ENCODE data around the gene CSGALNACT2.

The CSGALNACT2 gene

GRCh38 chr10:43120929-43121314, 17.3 kb upstream of the CSGALNACT2 start:
- no peaks in the 10 kb centered on the region for H3K4me1 ChIP-seq (ENCODE audit: insufficient read depth, low read length)
- no peak overlapping the region for H3K9ac ChIP-seq (ENCODE audit: low read depth, low read length)
- H3K27ac ChIP-seq (ENCODE audit: low read length) = no peak overlapping the region
- H3K27me3 ChIP-seq (ENCODE audit: insufficient read depth, low read length) = no peaks in the 10 kb centered on the region
- no peaks in the 10 kb centered on the region for H3K9me3 ChIP-seq (ENCODE audit: insufficient read depth, low read depth, low read length)
- no peak overlapping the region for H3K4me3 ChIP-seq (ENCODE audit: low read length)
- no peaks in the 10 kb centered on the region for H3K36me3 ChIP-seq (ENCODE audit: insufficient read depth, low read depth, low read length)

- no peaks in the 10 kb centered on the region for H3K27me3 ChIP-seq (ENCODE audit: insufficient read depth, low read length)
- H3K4me1 ChIP-seq (ENCODE audit: insufficient read depth, low read length) = no peaks in the 10 kb centered on the region
- H3K9me3 ChIP-seq (ENCODE audit: insufficient read depth, low read depth, low read length) = no peaks in the 10 kb centered on the region
- no peaks in the 10 kb centered on the region for H3K36me3 ChIP-seq (ENCODE audit: insufficient read depth, low read depth, low read length)
- H3K9ac ChIP-seq (ENCODE audit: low read depth, low read length) = no peak overlapping the region
- no peak overlapping the region for H3K27ac ChIP-seq (ENCODE audit: low read length)
- H3K4me3 ChIP-seq (ENCODE audit: low read length) = no peak overlapping the region
Measured at GRCh38 chr10:43121444-43121843, 16.8 kb upstream of the CSGALNACT2 start.

GRCh38 chr10:43122096-43122495, 16.1 kb upstream of the CSGALNACT2 start:
- H3K27me3 ChIP-seq (ENCODE audit: insufficient read depth, low read length) = no peaks in the 10 kb centered on the region
- H3K9ac ChIP-seq (ENCODE audit: low read depth, low read length) = no peak overlapping the region
- no peak overlapping the region for H3K27ac ChIP-seq (ENCODE audit: low read length)
- no peaks in the 10 kb centered on the region for H3K4me1 ChIP-seq (ENCODE audit: insufficient read depth, low read length)
- no peaks in the 10 kb centered on the region for H3K9me3 ChIP-seq (ENCODE audit: insufficient read depth, low read depth, low read length)
- no peak overlapping the region for H3K4me3 ChIP-seq (ENCODE audit: low read length)
- H3K36me3 ChIP-seq (ENCODE audit: insufficient read depth, low read depth, low read length) = no peaks in the 10 kb centered on the region

GRCh38 chr10:43122826-43123225, 15.4 kb upstream of the CSGALNACT2 start:
- Histone ChIP-seq H3K4me1 (ENCODE audit: insufficient read depth, low read length) (no peaks in the 10 kb centered on the region), H3K27ac (ENCODE audit: low read length) (no peak overlapping the region), H3K9me3 (ENCODE audit: insufficient read depth, low read depth, low read length) (no peaks in the 10 kb centered on the region), H3K4me3 (ENCODE audit: low read length) (no peak overlapping the region), H3K9ac (ENCODE audit: low read depth, low read length) (no peak overlapping the region), H3K27me3 (ENCODE audit: insufficient read depth, low read length) (no peaks in the 10 kb centered on the region), H3K36me3 (ENCODE audit: insufficient read depth, low read depth, low read length) (no peaks in the 10 kb centered on the region)

- no peaks in the 10 kb centered on the region for H3K36me3 ChIP-seq (ENCODE audit: insufficient read depth, low read depth, low read length)
- H3K9me3 ChIP-seq (ENCODE audit: insufficient read depth, low read depth, low read length) = no peaks in the 10 kb centered on the region
- no peak overlapping the region for H3K4me3 ChIP-seq (ENCODE audit: low read length)
- no peaks in the 10 kb centered on the region for H3K27me3 ChIP-seq (ENCODE audit: insufficient read depth, low read length)
- no peak overlapping the region for H3K27ac ChIP-seq (ENCODE audit: low read length)
- H3K9ac ChIP-seq (ENCODE audit: low read depth, low read length) = no peak overlapping the region
- H3K4me1 ChIP-seq (ENCODE audit: insufficient read depth, low read length) = no peaks in the 10 kb centered on the region
Measured at GRCh38 chr10:43123361-43124093, 14.7 kb upstream of the CSGALNACT2 start.

GRCh38 chr10:43124094-43124521, 14.1 kb upstream of the CSGALNACT2 start:
- H3K36me3 ChIP-seq (ENCODE audit: insufficient read depth, low read depth, low read length) = no peaks in the 10 kb centered on the region

GRCh38 chr10:43124574-43125273, 13.5 kb upstream of the CSGALNACT2 start:
- no peak overlapping the region for H3K4me3 ChIP-seq (ENCODE audit: low read length)
- no peak overlapping the region for H3K27ac ChIP-seq (ENCODE audit: low read length)
- H3K36me3 ChIP-seq (ENCODE audit: insufficient read depth, low read depth, low read length) = no peaks in the 10 kb centered on the region
- no peaks in the 10 kb centered on the region for H3K27me3 ChIP-seq (ENCODE audit: insufficient read depth, low read length)
- H3K9me3 ChIP-seq (ENCODE audit: insufficient read depth, low read depth, low read length) = no peaks in the 10 kb centered on the region
- no peak overlapping the region for H3K9ac ChIP-seq (ENCODE audit: low read depth, low read length)
- H3K4me1 ChIP-seq (ENCODE audit: insufficient read depth, low read length) = no peaks in the 10 kb centered on the region

More at GRCh38 chr10:43124094-43124521, 14.1 kb upstream of the CSGALNACT2 start:
- Histone ChIP-seq H3K27ac (ENCODE audit: low read length) (no peak overlapping the region), H3K9ac (ENCODE audit: low read depth, low read length) (no peak overlapping the region), H3K4me1 (ENCODE audit: insufficient read depth, low read length) (no peaks in the 10 kb centered on the region), H3K9me3 (ENCODE audit: insufficient read depth, low read depth, low read length) (no peaks in the 10 kb centered on the region), H3K4me3 (ENCODE audit: low read length) (no peak overlapping the region), H3K27me3 (ENCODE audit: insufficient read depth, low read length) (no peaks in the 10 kb centered on the region)

- no peak overlapping the region for H3K9ac ChIP-seq (ENCODE audit: low read depth, low read length)
- H3K27ac ChIP-seq (ENCODE audit: low read length) = no peak overlapping the region
- H3K4me1 ChIP-seq (ENCODE audit: insufficient read depth, low read length) = no peaks in the 10 kb centered on the region
- H3K4me3 ChIP-seq (ENCODE audit: low read length) = no peak overlapping the region
- no peaks in the 10 kb centered on the region for H3K27me3 ChIP-seq (ENCODE audit: insufficient read depth, low read length)
- no peaks in the 10 kb centered on the region for H3K9me3 ChIP-seq (ENCODE audit: insufficient read depth, low read depth, low read length)
- no peaks in the 10 kb centered on the region for H3K36me3 ChIP-seq (ENCODE audit: insufficient read depth, low read depth, low read length)
Measured at GRCh38 chr10:43125274-43125845, 12.9 kb upstream of the CSGALNACT2 start.

GRCh38 chr10:43125881-43126731, 12.1 kb upstream of the CSGALNACT2 start:
- Histone ChIP-seq H3K27ac (ENCODE audit: low read length) (no peak overlapping the region), H3K4me3 (ENCODE audit: low read length) (no peak overlapping the region)

GRCh38 chr10:43126759-43127424, 11.4 kb upstream of the CSGALNACT2 start:
- Histone ChIP-seq H3K27ac (ENCODE audit: low read length) (no peak overlapping the region), H3K4me3 (ENCODE audit: low read length) (no peak overlapping the region), H3K9me3 (ENCODE audit: insufficient read depth, low read depth, low read length) (no peaks in the 10 kb centered on the region), H3K27me3 (ENCODE audit: insufficient read depth, low read length) (no peaks in the 10 kb centered on the region), H3K4me1 (ENCODE audit: insufficient read depth, low read length) (no peaks in the 10 kb centered on the region), H3K9ac (ENCODE audit: low read depth, low read length) (no peak overlapping the region), H3K36me3 (ENCODE audit: insufficient read depth, low read depth, low read length) (no peaks in the 10 kb centered on the region)

More at GRCh38 chr10:43125881-43126731, 12.1 kb upstream of the CSGALNACT2 start:
- Histone ChIP-seq H3K9me3 (ENCODE audit: insufficient read depth, low read depth, low read length) (no peaks in the 10 kb centered on the region), H3K27me3 (ENCODE audit: insufficient read depth, low read length) (no peaks in the 10 kb centered on the region), H3K36me3 (ENCODE audit: insufficient read depth, low read depth, low read length) (no peaks in the 10 kb centered on the region), H3K4me1 (ENCODE audit: insufficient read depth, low read length) (no peaks in the 10 kb centered on the region), H3K9ac (ENCODE audit: low read depth, low read length) (no peak overlapping the region)

GRCh38 chr10:43127442-43127841, 10.8 kb upstream of the CSGALNACT2 start:
- Histone ChIP-seq H3K27ac (ENCODE audit: low read length) (no peak overlapping the region), H3K9me3 (ENCODE audit: insufficient read depth, low read depth, low read length) (no peaks in the 10 kb centered on the region), H3K4me1 (ENCODE audit: insufficient read depth, low read length) (no peaks in the 10 kb centered on the region), H3K27me3 (ENCODE audit: insufficient read depth, low read length) (no peaks in the 10 kb centered on the region), H3K36me3 (ENCODE audit: insufficient read depth, low read depth, low read length) (no peaks in the 10 kb centered on the region), H3K4me3 (ENCODE audit: low read length) (no peak overlapping the region), H3K9ac (ENCODE audit: low read depth, low read length) (no peak overlapping the region)

Measured in iPS-20b (cell line).